Ishikawa (cell line): Measurements from ENCODE around the gene TGIF2LY.
"Not testable (repeated sequence)": the region's sequence is repeated elsewhere in the genome, so short reads cannot be mapped to it uniquely, and the experiment has no call there.

Source experiments
- EP300 ChIP-seq: IDR thresholded peaks from 2 replicates; pipeline ENCODE4 v1.6.1; 2012; ENCODE audit warnings: borderline replicate concordance
- TAF1 ChIP-seq: IDR thresholded peaks from 2 replicates; pipeline ENCODE4 v1.6.1; 2012; ENCODE audit warnings: low read depth, mild to moderate bottlenecking
- TEAD4 ChIP-seq: IDR thresholded peaks from 2 replicates; pipeline ENCODE4 v1.6.1; 2012

TGIF2LY gene

GRCh38 chrY:3578767-3579166, at the start of gene TGIF2LY:
TGIF2LY (plus strand) TSS chrY:3579067; CDS start chrY:3579245, 178 bp downstream.
- TF ChIP-seq TEAD4, EP300, TAF1: not testable (repeated sequence)
